ENCODE results near the gene TSSK6.

DNA sequence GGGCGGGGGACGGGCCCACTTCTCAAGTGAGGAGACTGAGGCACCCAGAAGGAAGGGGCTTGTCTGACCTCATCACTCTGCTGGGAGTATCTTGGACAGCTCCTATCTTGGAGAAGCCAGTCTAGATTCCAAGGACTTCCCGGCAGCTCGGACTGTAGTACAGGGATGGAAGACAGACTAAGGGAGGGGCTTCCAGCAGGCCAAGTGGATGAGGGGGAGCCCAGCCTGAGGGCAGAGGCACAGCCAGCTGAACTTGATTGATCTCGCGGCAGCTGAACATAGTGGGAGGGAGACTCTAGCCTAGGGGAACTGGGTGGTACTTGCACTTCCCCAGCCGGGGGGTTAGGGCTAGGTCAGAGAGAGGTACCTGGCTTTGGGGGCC lies 23.4 kb upstream of the TSSK6 start:
- TF ChIP-seq, protein P1, sequence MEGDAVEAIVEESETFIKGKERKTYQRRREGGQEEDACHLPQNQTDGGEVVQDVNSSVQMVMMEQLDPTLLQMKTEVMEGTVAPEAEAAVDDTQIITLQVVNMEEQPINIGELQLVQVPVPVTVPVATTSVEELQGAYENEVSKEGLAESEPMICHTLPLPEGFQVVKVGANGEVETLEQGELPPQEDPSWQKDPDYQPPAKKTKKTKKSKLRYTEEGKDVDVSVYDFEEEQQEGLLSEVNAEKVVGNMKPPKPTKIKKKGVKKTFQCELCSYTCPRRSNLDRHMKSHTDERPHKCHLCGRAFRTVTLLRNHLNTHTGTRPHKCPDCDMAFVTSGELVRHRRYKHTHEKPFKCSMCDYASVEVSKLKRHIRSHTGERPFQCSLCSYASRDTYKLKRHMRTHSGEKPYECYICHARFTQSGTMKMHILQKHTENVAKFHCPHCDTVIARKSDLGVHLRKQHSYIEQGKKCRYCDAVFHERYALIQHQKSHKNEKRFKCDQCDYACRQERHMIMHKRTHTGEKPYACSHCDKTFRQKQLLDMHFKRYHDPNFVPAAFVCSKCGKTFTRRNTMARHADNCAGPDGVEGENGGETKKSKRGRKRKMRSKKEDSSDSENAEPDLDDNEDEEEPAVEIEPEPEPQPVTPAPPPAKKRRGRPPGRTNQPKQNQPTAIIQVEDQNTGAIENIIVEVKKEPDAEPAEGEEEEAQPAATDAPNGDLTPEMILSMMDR (IDR thresholded peaks at IDR 0.05; ENCODE audit: low read length), result no peak
- no peak for TF ChIP-seq EZH2 (IDR thresholded peaks at IDR 0.05; ENCODE audit: borderline replicate concordance, low read length)

Measured in OCI-LY1 (cell line).